ENCODE measurements around the gene FAM89B.

DNA sequence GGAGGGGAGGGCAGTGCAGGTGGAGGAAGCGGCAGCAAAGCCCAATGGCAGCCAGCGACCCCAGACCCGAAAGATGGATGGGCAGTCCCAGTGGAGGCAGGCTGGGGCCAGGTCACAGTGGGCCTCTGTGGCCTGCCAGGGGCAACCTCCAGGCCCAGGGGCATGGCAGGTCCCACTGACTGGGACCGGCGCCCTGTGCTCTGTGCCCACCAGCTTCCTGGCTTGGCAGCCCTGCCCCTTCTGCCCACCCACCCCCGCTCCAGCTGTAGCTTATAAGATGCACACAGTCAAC, 27.6 kb downstream of the FAM89B start:
- TF ChIP-seq CTCF (conservative IDR thresholded peaks at IDR 0.05 in 1 of 2, IDR thresholded peaks at IDR 0.05 in 1 of 2; ENCODE audit: extremely low read depth in 1 of 2, insufficient read depth in 1 of 2, low read depth in 1 of 2, low read length in 2 of 2) (no peak), EZH2 (IDR thresholded peaks at IDR 0.05; ENCODE audit: borderline replicate concordance, low read length) (no peak)

Data from mammary epithelial cell (primary cell).